IMR-90 (cell line): ENCODE measurements around the gene STOM. TPM values are rescaled to one million over a fixed set of nuclear protein-coding genes. Genes with fewer than 3 reads are reported as not detected.

Experiments used
- ATAC-seq: fragments of 200-7000 bp; cut with Tn5 transposase; 2 replicates; pipeline ENCODE4 v1.9.1; 2020; ENCODE audit warnings: low read depth, mild to moderate bottlenecking, moderate library complexity
- Bru-seq: library from RNA; stranded (reverse); fragments of 400-500 nt; gene quantifications from one replicate; lab custom pipeline; 2021; lab: Mats Ljungman, UMichigan
- BruChase-seq, 2 experiments: library from RNA; stranded (reverse); fragments of 400-500 nt; gene quantifications; one replicate each; lab custom pipeline; 2021; lab: Mats Ljungman, UMichigan
- BruUV-seq: library from RNA; stranded (reverse); fragments of 400-500 nt; replicated peaks from 2 replicates; lab custom pipeline; 2021; lab: Mats Ljungman, UMichigan
- CTCF ChIA-PET: fragments of 300-600 bp; formaldehyde crosslinking; extraction: SDS; loops from one replicate; lab custom pipeline; 2021; ENCODE audit warnings: antibody characterized with exemption; lab: Yijun Ruan, JAX
- POLR2A ChIA-PET: fragments of 300-600 bp; sonication (Branson Sonifier 250); formaldehyde crosslinking; loops from one replicate; lab custom pipeline; 2022; ENCODE audit warnings: antibody characterized with exemption; ENCODE audit not compliant: unreplicated experiment; lab: Charles Lee
- DNase-seq: peaks from one replicate; pipeline ENCODE4 v3.0.0; 2013
- H2AFZ ChIP-seq: replicated peaks from 2 replicates; pipeline ENCODE3; 2013; ENCODE audit warnings: low read length, mild to moderate bottlenecking; ENCODE audit not compliant: poor library complexity
- H2AK5ac ChIP-seq: 2 replicates; pipeline ENCODE4 v1.6.1; 2013; ENCODE audit warnings: low read depth, low read length, inconsistent platforms
- H2AK9ac ChIP-seq: replicated peaks from 2 replicates; pipeline ENCODE3; 2013; ENCODE audit warnings: mild to moderate bottlenecking, low read depth, low read length, moderate library complexity; ENCODE audit not compliant: poor library complexity
- H2BK120ac ChIP-seq: 2 replicates; pipeline ENCODE4 v1.6.1; 2013; ENCODE audit warnings: low read depth, low read length, inconsistent platforms
- H2BK15ac ChIP-seq: 3 replicates; pipeline ENCODE4 v1.6.1; 2013; ENCODE audit warnings: low read depth, low read length, inconsistent platforms
- H2BK20ac ChIP-seq: 2 replicates; pipeline ENCODE4 v1.6.1; 2013; ENCODE audit warnings: low read depth, mild to moderate bottlenecking, inconsistent platforms, low read length, moderate library complexity
- H2BK5ac ChIP-seq: 2 replicates; pipeline ENCODE4 v1.6.1; 2013; ENCODE audit warnings: mild to moderate bottlenecking, low read depth, low read length, inconsistent platforms; ENCODE audit not compliant: poor library complexity, severe bottlenecking
- H3K14ac ChIP-seq: replicated peaks from 2 replicates; pipeline ENCODE4 v1.6.1; 2013; ENCODE audit warnings: low read depth, low read length, inconsistent platforms
- H3K18ac ChIP-seq: 2 replicates; pipeline ENCODE4 v1.6.1; 2013; ENCODE audit warnings: low read depth, low read length, control low read depth
- H3K23ac ChIP-seq: 2 replicates; pipeline ENCODE4 v1.6.1; 2013; ENCODE audit warnings: low read depth, low read length, inconsistent platforms
- H3K27ac ChIP-seq: 2 replicates; pipeline ENCODE4 v1.5.1; 2013; ENCODE audit warnings: mild to moderate bottlenecking, control low read depth, low read length; ENCODE audit not compliant: insufficient read depth
- H3K27me3 ChIP-seq: 2 replicates; pipeline ENCODE4 v1.6.1; 2013; ENCODE audit warnings: low read length; ENCODE audit not compliant: control insufficient read depth, insufficient read depth
- H3K36me3 ChIP-seq: 2 replicates; pipeline ENCODE4 v1.6.1; 2013; ENCODE audit warnings: low read length, mixed read lengths; ENCODE audit not compliant: control insufficient read depth, insufficient read depth
- H3K4ac ChIP-seq: 2 replicates; pipeline ENCODE4 v1.6.1; 2013; ENCODE audit warnings: low read depth, low read length, inconsistent platforms
- H3K4me1 ChIP-seq: 2 replicates; pipeline ENCODE4 v1.6.1; 2013; ENCODE audit warnings: low read length, mixed read lengths; ENCODE audit not compliant: control insufficient read depth, insufficient read depth
- H3K4me2 ChIP-seq: 2 replicates; pipeline ENCODE4 v1.6.1; 2013; ENCODE audit warnings: low read depth, mild to moderate bottlenecking, control low read depth, low read length, moderate library complexity
- H3K4me3 ChIP-seq: 2 replicates; pipeline ENCODE4 v1.5.1; 2013; ENCODE audit warnings: low read depth, mild to moderate bottlenecking, control low read depth, low read length, moderate library complexity; ENCODE audit not compliant: insufficient read depth
- H3K56ac ChIP-seq: 2 replicates; pipeline ENCODE4 v1.6.1; 2013; ENCODE audit warnings: low read length, inconsistent platforms; ENCODE audit not compliant: insufficient read depth; ENCODE audit errors: extremely low read depth
- H3K79me1 ChIP-seq, 2 experiments: 2 replicates each; pipeline ENCODE4 v1.6.1; 2013; ENCODE audit warnings: low read length in 2 of 2, inconsistent platforms in 1 of 2, low read depth in 1 of 2
- H3K9ac ChIP-seq: 2 replicates; pipeline ENCODE4 v1.6.1; 2013; ENCODE audit warnings: low read depth, low read length, control low read depth
- H3K9me1 ChIP-seq: 2 replicates; pipeline ENCODE4 v1.6.1; 2013; ENCODE audit warnings: low read length, inconsistent platforms; ENCODE audit not compliant: insufficient read depth
- H3K9me3 ChIP-seq: 2 replicates; pipeline ENCODE4 v1.6.1; 2013; ENCODE audit warnings: low read length; ENCODE audit not compliant: control insufficient read depth, insufficient read depth
- H4K20me1 ChIP-seq: 2 replicates; pipeline ENCODE4 v1.6.1; 2013; ENCODE audit warnings: low read length, inconsistent platforms; ENCODE audit not compliant: insufficient read depth
- H4K5ac ChIP-seq: 2 replicates; pipeline ENCODE4 v1.6.1; 2013; ENCODE audit warnings: mild to moderate bottlenecking, low read depth, low read length, control low read depth
- H4K8ac ChIP-seq, 2 experiments: 2 replicates each; pipeline ENCODE4 v1.6.1; 2013; ENCODE audit warnings: low read depth in 2 of 2, low read length in 2 of 2, control low read depth in 1 of 2, inconsistent platforms in 1 of 2
- H4K91ac ChIP-seq: 2 replicates; pipeline ENCODE4 v1.6.1; 2013; ENCODE audit warnings: low read depth, low read length, inconsistent platforms; ENCODE audit not compliant: insufficient read depth
- BHLHE40 ChIP-seq: fragments of 150-350 bp; IDR thresholded peaks from 2 replicates; pipeline ENCODE4 v1.6.1; 2016; ENCODE audit warnings: mild to moderate bottlenecking, low read depth, low read length
- MAFK ChIP-seq: IDR thresholded peaks from 2 replicates; pipeline ENCODE4 v1.6.1; 2012; ENCODE audit warnings: low read depth, low read length, improper control_type of control experiment
- MXI1 ChIP-seq: IDR thresholded peaks from 2 replicates; pipeline ENCODE4 v1.6.1; 2012; ENCODE audit warnings: low read depth, mild to moderate bottlenecking, low read length, moderate library complexity, borderline replicate concordance
- POLR2A ChIP-seq: IDR thresholded peaks from 2 replicates; pipeline ENCODE4 v1.6.1; 2012; ENCODE audit warnings: mild to moderate bottlenecking, low read depth, low read length
- RAD21 ChIP-seq: IDR thresholded peaks from 2 replicates; pipeline ENCODE4 v1.6.1; 2012; ENCODE audit warnings: low read length, improper control_type of control experiment
- SMC3 ChIP-seq: fragments of 150-350 bp; IDR thresholded peaks from 2 replicates; pipeline ENCODE4 v1.6.1; 2016; ENCODE audit warnings: low read depth, mild to moderate bottlenecking, antibody characterized with exemption, low read length, moderate library complexity
- USF2 ChIP-seq: fragments of 150-350 bp; IDR thresholded peaks from 2 replicates; pipeline ENCODE4 v1.6.1; 2017; ENCODE audit warnings: mild to moderate bottlenecking, antibody characterized with exemption, low read length, low read depth
- WGBS, 2 experiments: methylation state at CpG; one replicate each; pipeline versions ENCODE4 v1.1.5 to v1.1.7; 2013; ENCODE audit warnings: missing lambda C conversion rate in 2 of 2; ENCODE audit not compliant: insufficient read length in 1 of 2; ENCODE audit errors: extremely low coverage in 2 of 2; 5-methylcytosine and 5-hydroxymethylcytosine counted together
- dilution Hi-C: fragments of 300-500 bp; cut with HindIII; formaldehyde crosslinking; loops from one replicate; pipeline ENCODE4 v1.14.3; 2018; ENCODE audit warnings: low sequenced_read_pairs; ENCODE audit not compliant: unreplicated experiment
- in situ Hi-C: fragments of 300-500 bp; cut with MboI; formaldehyde crosslinking; loops from 3 replicates; pipeline ENCODE4 v1.14.3; 2019; ENCODE audit warnings: low sequenced_read_pairs, inconsistent platforms, mixed read lengths
- intact Hi-C: fragments of 100-400 bp; cut with micrococcal nuclease; formaldehyde crosslinking; loops from 2 replicates; pipeline ENCODE4 v1.10.0; 2022
- long read RNA-seq: library from polyadenylated mRNA; unstranded; transcript quantifications from one replicate; pipeline ENCODE4 v2.0.0, GENCODE V29; 2021; ENCODE audit not compliant: unreplicated experiment
- polyA plus RNA-seq, 3 experiments: library from polyadenylated mRNA; depleted of rRNA; stranded (reverse); fragments of >200 nt; gene quantifications; 2 replicates each; pipeline ENCODE4 v1.2.3, GENCODE V29; 2012; ENCODE audit warnings: low replicate concordance in 1 of 3
- total RNA-seq: library from RNA; depleted of rRNA; stranded (reverse); fragments of >200 nt; gene quantifications from 2 replicates; pipeline ENCODE4 v1.2.3, GENCODE V29; 2012; rRNA removed

The STOM gene
- total RNA-seq = 84.8 and 103 TPM in 2 replicates
- 67.6 and 78.4 TPM in 2 replicates for polyA plus RNA-seq (2012; rRNA removed)
- 45.3 TPM in 2 replicates for polyA plus RNA-seq (2012; cell fraction: cytosol; rRNA removed)
- polyA plus RNA-seq (2012; cell fraction: nucleus; rRNA removed; ENCODE audit: low replicate concordance) = 9.8 and 44.1 TPM in 2 replicates
- Bru-seq, nascent RNA = percentile 97 among the genes with signal in this experiment
- percentile 99 among the genes with signal in this experiment for BruChase-seq, experiment 1, labeled RNA remaining after a 6-hour chase
- percentile 97 among the genes with signal in this experiment for BruChase-seq, experiment 2, labeled RNA remaining after a 2-hour chase
- long read RNA-seq, transcript STOM-201 (7 exons, 3,010 nt) = major isoform, 636 of 769 reads
- long read RNA-seq, partial matches to known transcripts = 26 of 769 reads
- long read RNA-seq, other reads (novel, unspliced or antisense) = 107 of 769 reads

GRCh38 chr9:121369595-121370265 is at the start of gene STOM:
Gene STOM, minus strand, starts transcription at chr9:121370250. Its CDS starts 63 bp downstream, at chr9:121370187.
- H3K27me3 ChIP-seq = no peaks in the 10 kb centered on the region
- H3K4ac ChIP-seq = peak within 1 kb of the TSS; percentile 93
- peaks cover 6 to 50% of the 10 kb centered on the region in 2 experiments; a peak in 2 of 4 replicates for H3K79me1 ChIP-seq
- H4K5ac ChIP-seq = peak within 1 kb of the TSS; percentile 89
- H3K4me2 ChIP-seq = peak within 1 kb of the TSS; percentile 99
- peak within 1 kb of the TSS; percentile 72; the same call in 2 of the 3 replicates for H2BK15ac ChIP-seq
- H4K91ac ChIP-seq = peak within 1 kb of the TSS; percentile 74
- H3K4me3 ChIP-seq = peak within 1 kb of the TSS; percentile 51
- ChIA-PET POLR2A (no interaction called here), CTCF (no interaction called here)
- peak within 1 kb of the TSS; percentile 97 for H3K14ac ChIP-seq
- peak; percentile 83 for DNase-seq
- peaks cover 18% of the 10 kb centered on the region for H3K4me1 ChIP-seq
- TF ChIP-seq MAFK = no peak
- no peak for TF ChIP-seq RAD21
- peak; percentile 88 for TF ChIP-seq MXI1
- peak; percentile 99 for TF ChIP-seq BHLHE40
- no peak for TF ChIP-seq SMC3
- peak; percentile 94 for TF ChIP-seq POLR2A
- peak; percentile 59; the same call in 1 of the 2 replicates for TF ChIP-seq USF2
- dilution Hi-C loops = no loop called here
- H2AK5ac ChIP-seq = peak within 1 kb of the TSS; percentile 68
- peak within 1 kb of the TSS; percentile 83; the same call in 1 of the 2 replicates for H3K56ac ChIP-seq
- 2% methylated on average over 9 of the region's 52 CpGs; no CpG with 5 or more reads in 1 of the 2 experiments for WGBS, 2 experiments
- H2BK5ac ChIP-seq = peak within 1 kb of the TSS; percentile 68
- H3K18ac ChIP-seq = peak within 1 kb of the TSS; percentile 87
- peak within 1 kb of the TSS; percentile 87 for H2AK9ac ChIP-seq
- no TSS peak for BruUV-seq
- H3K36me3 ChIP-seq = peaks cover 4% of the 10 kb centered on the region; the same call in 1 of the 2 replicates
- peaks cover 16% of the 10 kb centered on the region for H3K9me1 ChIP-seq
- H4K8ac ChIP-seq = peak within 1 kb of the TSS; percentile 74 to 82
- H2BK120ac ChIP-seq = peak within 1 kb of the TSS; percentile 92
- H3K23ac ChIP-seq = peak within 1 kb of the TSS; percentile 97
- peak within 1 kb of the TSS; percentile 80 for H3K27ac ChIP-seq
- peak within 1 kb of the TSS; percentile 22 for H2BK20ac ChIP-seq
- H4K20me1 ChIP-seq = peaks cover 5% of the 10 kb centered on the region; the same call in 1 of the 2 replicates
- peak within 1 kb of the TSS; percentile 85 for H2AFZ ChIP-seq
- intact Hi-C loops = no loop called here
- H3K9me3 ChIP-seq = no peaks in the 10 kb centered on the region
- H3K9ac ChIP-seq = peak within 1 kb of the TSS; percentile 88
- in situ Hi-C loops = no loop called here
- peak; percentile 71 for ATAC-seq
